Measurements from ENCODE around the gene TRAPPC4.

DNA sequence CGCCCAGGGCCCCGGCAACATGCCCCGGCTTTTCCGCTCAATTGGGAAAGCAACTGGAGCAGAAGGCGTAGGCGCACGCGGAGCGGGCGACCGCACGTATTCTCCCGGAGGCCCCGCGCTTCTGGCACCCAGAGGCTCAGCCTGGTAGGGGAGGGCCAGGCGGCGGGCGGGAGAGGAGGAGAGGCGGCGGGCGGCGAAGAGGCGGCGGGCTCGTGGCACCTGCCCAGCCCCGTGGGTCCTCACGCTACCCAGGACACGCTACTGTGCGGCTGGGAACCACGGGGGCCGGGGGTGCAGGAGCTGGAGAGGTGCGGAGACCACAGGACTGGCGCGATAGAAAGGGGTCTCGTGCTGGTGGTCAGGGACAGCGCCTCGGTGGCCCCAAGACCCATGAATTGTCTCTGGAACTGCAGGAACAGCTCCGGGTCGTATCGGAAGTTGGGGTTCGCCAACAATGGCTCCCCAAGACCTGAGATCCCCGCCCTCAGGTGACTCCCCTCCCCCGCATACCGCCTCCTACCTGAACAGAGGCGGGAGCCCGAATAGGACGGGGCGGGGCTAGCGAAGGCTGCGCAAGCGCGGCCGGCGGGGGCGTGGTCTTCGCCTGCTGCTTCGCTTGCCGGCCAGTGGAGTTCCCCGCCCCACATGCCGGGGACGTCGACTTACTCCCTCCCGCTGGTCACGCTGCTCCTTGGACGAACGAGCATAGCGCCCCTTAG, 11.9 kb downstream of the TRAPPC4 start, which contains the start of gene SLC37A4:
- TF ChIP-seq, protein P1, sequence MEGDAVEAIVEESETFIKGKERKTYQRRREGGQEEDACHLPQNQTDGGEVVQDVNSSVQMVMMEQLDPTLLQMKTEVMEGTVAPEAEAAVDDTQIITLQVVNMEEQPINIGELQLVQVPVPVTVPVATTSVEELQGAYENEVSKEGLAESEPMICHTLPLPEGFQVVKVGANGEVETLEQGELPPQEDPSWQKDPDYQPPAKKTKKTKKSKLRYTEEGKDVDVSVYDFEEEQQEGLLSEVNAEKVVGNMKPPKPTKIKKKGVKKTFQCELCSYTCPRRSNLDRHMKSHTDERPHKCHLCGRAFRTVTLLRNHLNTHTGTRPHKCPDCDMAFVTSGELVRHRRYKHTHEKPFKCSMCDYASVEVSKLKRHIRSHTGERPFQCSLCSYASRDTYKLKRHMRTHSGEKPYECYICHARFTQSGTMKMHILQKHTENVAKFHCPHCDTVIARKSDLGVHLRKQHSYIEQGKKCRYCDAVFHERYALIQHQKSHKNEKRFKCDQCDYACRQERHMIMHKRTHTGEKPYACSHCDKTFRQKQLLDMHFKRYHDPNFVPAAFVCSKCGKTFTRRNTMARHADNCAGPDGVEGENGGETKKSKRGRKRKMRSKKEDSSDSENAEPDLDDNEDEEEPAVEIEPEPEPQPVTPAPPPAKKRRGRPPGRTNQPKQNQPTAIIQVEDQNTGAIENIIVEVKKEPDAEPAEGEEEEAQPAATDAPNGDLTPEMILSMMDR (conservative IDR thresholded peaks at IDR 0.05 in 1 of 2, IDR thresholded peaks at IDR 0.05 in 1 of 2; ENCODE audit: low read depth in 1 of 2, low read length in 2 of 2), result peak in 1 of 2 donors; percentile 95
- no peak for TF ChIP-seq EZH2 (IDR thresholded peaks at IDR 0.05; ENCODE audit: low read length, missing control alignments)

Measured in fibroblast of lung (primary cell).